HG03108 (cell line): ENCODE data around the gene PRKCB.

ENCODE experiments used
- ATAC-seq: cut with Tn5 transposase; IDR thresholded peaks from one replicate; pipeline ENCODE4 v1.9.1; 2021; ENCODE audit warnings: moderate library complexity; ENCODE audit not compliant: unreplicated experiment

Gene PRKCB

GRCh38 chr16:23934610-23935236, 98.9 kb downstream of the PRKCB start:
- no peak for ATAC-seq

DNA sequence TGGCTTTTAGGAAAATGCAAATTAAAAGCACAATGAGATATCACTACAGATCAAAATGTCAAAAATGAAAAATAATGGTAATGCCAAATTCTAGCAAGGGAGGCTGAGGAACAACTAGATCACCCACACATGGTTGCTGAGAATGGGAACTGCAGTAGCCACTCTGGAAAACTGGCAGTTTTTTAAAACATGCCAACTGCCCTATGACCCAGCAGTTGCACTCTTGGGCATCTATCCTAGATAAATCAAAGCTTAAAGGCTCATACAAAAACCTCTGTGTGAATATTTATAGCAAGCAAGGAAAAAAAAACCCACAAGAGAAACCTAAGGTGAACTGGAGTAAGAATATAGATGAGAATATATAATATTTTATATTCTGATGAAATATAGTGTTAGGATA, 104.3 kb downstream of the PRKCB start:
- ATAC-seq: no peak

- no peak for ATAC-seq
Measured at GRCh38 chr16:23941025-23941424, 105.2 kb downstream of the PRKCB start.

GRCh38 chr16:23941963-23942564, 106.3 kb downstream of the PRKCB start:
- no peak for ATAC-seq

GRCh38 chr16:23943604-23944003, 107.8 kb downstream of the PRKCB start:
- no peak for ATAC-seq

DNA sequence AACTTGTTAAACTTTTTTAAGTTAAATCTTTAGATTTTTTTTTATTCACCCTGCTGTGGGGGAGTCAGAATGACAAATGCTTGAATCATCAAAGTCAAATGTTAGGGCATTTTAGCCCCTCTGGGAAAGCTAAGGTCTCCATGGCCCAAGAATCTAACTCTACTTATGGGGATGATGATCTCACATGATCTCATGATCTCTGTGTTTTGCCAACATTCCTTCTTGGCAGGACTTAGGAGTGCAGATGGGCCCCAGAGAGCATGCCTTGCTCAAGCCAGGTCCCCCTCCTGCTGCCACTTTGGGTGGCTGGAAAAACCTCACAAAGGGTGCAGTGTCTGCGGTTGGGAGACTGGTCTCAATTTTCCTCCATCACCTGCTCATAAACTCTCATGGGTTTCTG, 108.6 kb downstream of the PRKCB start:
- ATAC-seq: no peak

DNA sequence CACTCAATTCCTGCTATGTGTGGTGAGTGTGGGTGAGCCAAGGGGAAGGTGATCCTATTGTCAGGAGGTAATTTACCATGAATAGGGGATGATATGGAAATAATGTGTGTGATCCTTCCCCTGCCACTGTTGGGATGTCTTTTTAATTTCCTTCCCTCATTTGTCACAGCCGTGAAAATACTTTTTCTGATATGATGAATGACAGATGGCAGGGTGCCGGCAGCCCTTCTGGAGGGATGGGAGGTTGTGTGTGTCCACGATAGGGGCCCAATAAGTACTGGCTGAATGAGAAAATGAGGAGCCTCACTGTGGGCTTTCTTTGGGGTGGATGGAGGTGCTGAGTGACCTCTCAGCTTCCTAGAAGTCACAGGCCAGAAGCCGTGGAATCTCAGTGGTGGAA, 109.5 kb downstream of the PRKCB start:
- ATAC-seq: no peak

- ATAC-seq: no peak
Measured at GRCh38 chr16:23947838-23948237, 112.1 kb downstream of the PRKCB start.

DNA sequence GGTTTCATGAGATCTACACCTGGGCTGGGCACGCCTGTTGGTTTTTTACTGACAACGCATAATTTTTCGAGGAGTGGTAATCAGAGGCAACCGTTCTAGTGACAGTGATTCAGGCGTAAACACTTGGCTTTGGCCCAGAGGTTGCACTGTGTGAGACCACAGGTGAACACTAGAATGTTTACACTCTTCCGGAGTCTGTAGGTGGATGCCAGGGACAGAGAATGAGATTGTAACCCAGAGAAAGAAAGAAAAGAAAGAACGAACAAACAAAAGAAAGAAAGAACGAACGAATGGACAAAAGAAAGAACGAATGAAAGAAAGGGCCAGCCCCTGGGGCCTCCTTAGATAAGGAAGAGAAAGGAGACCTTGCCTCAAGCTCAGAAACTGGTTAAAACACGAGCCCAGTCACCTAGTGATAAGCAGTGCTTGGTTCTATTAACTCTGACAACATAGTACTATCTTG, 113.2 kb downstream of the PRKCB start:
- ATAC-seq: no peak

- ATAC-seq: no peak
Measured at GRCh38 chr16:23949630-23950290, 114.0 kb downstream of the PRKCB start.

DNA sequence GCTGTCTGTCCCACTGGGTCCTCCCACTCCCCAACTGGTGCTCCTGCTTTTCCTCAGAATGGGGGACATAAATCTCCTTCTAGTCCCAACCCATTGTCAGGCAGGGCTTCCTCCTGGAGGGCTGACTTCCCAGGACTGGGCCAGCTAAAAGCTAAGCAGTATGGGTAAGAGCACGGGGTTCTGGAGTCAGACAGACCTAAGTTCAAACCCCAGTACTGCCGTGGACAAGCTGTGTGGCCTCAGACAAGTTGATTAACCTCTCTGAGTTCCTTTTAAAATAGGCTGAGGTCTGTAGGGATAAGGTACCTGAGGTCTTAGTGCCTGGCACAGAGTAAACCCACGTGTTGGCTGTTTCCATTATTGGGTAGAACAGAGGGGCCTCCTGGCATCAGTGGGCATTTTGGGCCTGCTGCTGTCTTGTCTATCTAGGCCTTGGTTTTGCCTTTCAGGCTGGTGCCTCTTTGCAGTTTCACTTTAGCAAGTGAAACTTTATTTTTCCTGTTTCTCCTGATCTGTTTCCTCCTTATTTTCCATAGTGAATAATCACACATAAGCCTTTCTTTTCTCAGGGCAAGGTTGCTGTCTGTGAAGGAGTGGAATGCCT, 114.6 kb downstream of the PRKCB start:
- ATAC-seq: no peak

DNA sequence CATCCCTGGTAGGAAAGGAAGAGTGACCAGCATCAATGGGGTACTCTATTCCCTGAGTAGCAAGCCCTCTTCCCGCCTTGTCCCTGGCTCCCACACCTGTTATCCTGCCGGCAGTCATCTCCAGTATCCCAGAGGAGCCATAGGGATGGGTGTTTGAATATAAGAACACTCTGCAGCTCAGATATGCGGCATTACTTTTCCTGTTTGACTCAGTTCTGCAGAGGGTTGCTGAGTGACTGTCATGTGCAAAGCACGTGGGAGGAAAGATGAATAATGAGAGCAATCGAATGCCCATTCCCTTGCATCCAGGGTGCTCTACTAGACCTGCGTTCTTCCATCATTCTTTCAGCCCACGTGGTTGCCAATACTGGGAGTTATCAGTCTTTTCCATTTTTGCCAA, 115.1 kb downstream of the PRKCB start:
- ATAC-seq: no peak

- ATAC-seq: no peak
Measured at GRCh38 chr16:23952128-23952970, 116.6 kb downstream of the PRKCB start.

GRCh38 chr16:23952971-23953300, 117.2 kb downstream of the PRKCB start:
- no peak for ATAC-seq

GRCh38 chr16:23953476-23953875, 117.7 kb downstream of the PRKCB start:
- ATAC-seq: no peak

- no peak for ATAC-seq
Measured at GRCh38 chr16:23955088-23955487, 119.3 kb downstream of the PRKCB start.

GRCh38 chr16:23957287-23957686, 121.5 kb downstream of the PRKCB start:
- no peak for ATAC-seq

DNA sequence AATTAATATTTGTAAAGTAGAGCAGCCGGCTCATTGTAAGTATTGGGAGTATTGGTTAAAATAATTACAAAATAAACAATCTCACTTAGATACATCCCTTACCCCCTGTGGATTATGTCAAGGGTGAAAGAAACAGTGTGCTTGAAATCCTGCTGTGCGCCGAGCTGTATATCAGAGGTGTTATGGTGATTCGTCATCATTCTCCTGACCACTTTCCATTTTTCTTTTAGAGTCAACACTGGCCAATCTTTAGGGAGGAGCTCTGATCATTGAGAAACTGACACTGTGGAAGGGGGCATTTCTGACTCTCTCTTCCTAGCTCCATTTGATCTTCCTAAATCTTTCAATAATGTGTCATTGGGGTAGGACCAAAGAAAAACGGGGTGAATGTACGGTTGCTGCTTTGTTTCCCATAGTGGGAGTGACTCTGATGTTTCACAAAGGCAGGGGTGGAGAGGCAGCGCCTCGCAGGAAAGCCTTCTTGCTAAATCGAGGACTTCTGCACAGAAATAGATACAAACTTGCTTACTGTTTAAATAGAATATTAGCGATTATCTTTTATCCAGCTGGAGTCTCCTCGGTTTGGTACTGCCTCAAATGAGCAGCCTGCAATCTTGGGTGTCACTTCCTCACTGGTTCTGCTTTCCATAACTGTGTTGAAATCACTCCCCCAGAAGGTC, 123.4 kb downstream of the PRKCB start:
- ATAC-seq: no peak

- no peak for ATAC-seq
Measured at GRCh38 chr16:23959752-23960072, 123.9 kb downstream of the PRKCB start.

GRCh38 chr16:23960081-23960885, 124.5 kb downstream of the PRKCB start:
- ATAC-seq: no peak
